Measurements from ENCODE around the gene SGCA.

SGCA gene

GRCh38 chr17:50196036-50196435 is 30.2 kb downstream of the SGCA start:
- no peak for DNase-seq

GRCh38 chr17:50196826-50197225 is 31.0 kb downstream of the SGCA start:
- DNase-seq: no peak

GRCh38 chr17:50198026-50198669 is 32.3 kb downstream of the SGCA start:
- peak; percentile 52 to 63 for DNase-seq

- DNase-seq: no peak
Measured at GRCh38 chr17:50199211-50199802, 33.5 kb downstream of the SGCA start.

- DNase-seq: peak; percentile 60 to 62
Measured at GRCh38 chr17:50199803-50200456, 34.1 kb downstream of the SGCA start.

- peak; percentile 78 to 80 for DNase-seq
Measured at GRCh38 chr17:50200457-50201275, 34.9 kb downstream of the SGCA start.

- DNase-seq: no peak
Measured at GRCh38 chr17:50201276-50201854, 35.6 kb downstream of the SGCA start, which contains the start of gene COL1A1. Gene COL1A1 (minus strand): TSS chr17:50201631. CDS start chr17:50201513, 118 bp downstream.

- no peak for DNase-seq
Measured at GRCh38 chr17:50203086-50203485, 37.3 kb downstream of the SGCA start.

GRCh38 chr17:50203604-50204345 is 38.0 kb downstream of the SGCA start:
- no peak for DNase-seq

GRCh38 chr17:50204431-50204830 is 38.6 kb downstream of the SGCA start:
- no peak for DNase-seq

- DNase-seq: no peak
Measured at GRCh38 chr17:50205111-50205962, 39.5 kb downstream of the SGCA start.

- no peak for DNase-seq
Measured at GRCh38 chr17:50205963-50206505, 40.2 kb downstream of the SGCA start.

- peak in 1 of 2 donors; percentile 13 for DNase-seq
Measured at GRCh38 chr17:50206604-50207293, 40.9 kb downstream of the SGCA start.

- DNase-seq: no peak
Measured at GRCh38 chr17:50207315-50207714, 41.5 kb downstream of the SGCA start.

GRCh38 chr17:50207792-50208567 is 42.2 kb downstream of the SGCA start:
- DNase-seq: no peak

GRCh38 chr17:50208611-50209061 is 42.8 kb downstream of the SGCA start:
- no peak for DNase-seq

GRCh38 chr17:50209133-50209471 is 43.3 kb downstream of the SGCA start:
- DNase-seq: no peak

- no peak for DNase-seq
Measured at GRCh38 chr17:50209472-50210239, 43.9 kb downstream of the SGCA start.
